ENCODE results near the gene EPB41L3.

Gene EPB41L3

DNA sequence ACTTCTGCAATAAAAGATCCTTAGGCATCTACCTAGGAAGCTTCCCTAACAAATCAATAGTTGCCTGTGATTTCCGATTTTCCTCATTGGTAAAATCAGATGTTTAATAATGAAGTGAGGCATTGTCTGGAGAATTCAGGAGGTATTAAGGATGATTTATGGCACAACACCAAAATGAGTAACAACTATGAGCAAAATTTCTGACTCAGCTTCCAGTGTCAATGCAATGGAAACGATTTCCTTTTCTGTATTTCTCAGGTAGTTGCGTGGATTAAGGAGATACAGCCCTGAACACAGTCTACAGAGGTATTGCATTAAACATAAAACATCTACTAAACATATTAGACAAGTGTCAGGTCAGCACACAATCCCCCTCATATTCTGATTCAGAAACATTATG is 99.5 kb downstream of the EPB41L3 start:
- H3K27ac ChIP-seq (ENCODE audit: low read depth in 2 of 2, low read length in 2 of 2), result no peak overlapping the region
- H3K36me3 ChIP-seq (ENCODE audit: control insufficient read depth in 2 of 2, insufficient read depth in 2 of 2, low read length in 2 of 2), result no peaks in the 10 kb centered on the region
- no peak overlapping the region for H3K4me3 ChIP-seq (ENCODE audit: low read length in 2 of 2)
- no peaks in the 10 kb centered on the region for H3K4me1 ChIP-seq (ENCODE audit: control insufficient read depth in 2 of 2, insufficient read depth in 2 of 2, low read length in 2 of 2)
- H3K9me3 ChIP-seq (ENCODE audit: control insufficient read depth in 2 of 2, low read length in 2 of 2), result no peaks in the 10 kb centered on the region
- no peak overlapping the region for H3K9ac ChIP-seq (ENCODE audit: low read depth in 1 of 2, low read length in 2 of 2)
- no peaks in the 10 kb centered on the region for H3K27me3 ChIP-seq (ENCODE audit: control insufficient read depth in 2 of 2, insufficient read depth in 2 of 2, low read length in 2 of 2)

GRCh38 chr18:5439986-5440696 is 103.7 kb downstream of the EPB41L3 start:
- Histone ChIP-seq H3K27me3 (ENCODE audit: control insufficient read depth in 2 of 2, insufficient read depth in 2 of 2, low read length in 2 of 2) (no peaks in the 10 kb centered on the region), H3K4me1 (ENCODE audit: control insufficient read depth in 2 of 2, insufficient read depth in 2 of 2, low read length in 2 of 2) (no peaks in the 10 kb centered on the region), H3K27ac (ENCODE audit: low read depth in 2 of 2, low read length in 2 of 2) (no peak overlapping the region), H3K36me3 (ENCODE audit: control insufficient read depth in 2 of 2, insufficient read depth in 2 of 2, low read length in 2 of 2) (no peaks in the 10 kb centered on the region), H3K9ac (ENCODE audit: low read depth in 1 of 2, low read length in 2 of 2) (no peak overlapping the region), H3K4me3 (ENCODE audit: low read length in 2 of 2) (no peak overlapping the region), H3K9me3 (ENCODE audit: control insufficient read depth in 2 of 2, low read length in 2 of 2) (no peaks in the 10 kb centered on the region)

DNA sequence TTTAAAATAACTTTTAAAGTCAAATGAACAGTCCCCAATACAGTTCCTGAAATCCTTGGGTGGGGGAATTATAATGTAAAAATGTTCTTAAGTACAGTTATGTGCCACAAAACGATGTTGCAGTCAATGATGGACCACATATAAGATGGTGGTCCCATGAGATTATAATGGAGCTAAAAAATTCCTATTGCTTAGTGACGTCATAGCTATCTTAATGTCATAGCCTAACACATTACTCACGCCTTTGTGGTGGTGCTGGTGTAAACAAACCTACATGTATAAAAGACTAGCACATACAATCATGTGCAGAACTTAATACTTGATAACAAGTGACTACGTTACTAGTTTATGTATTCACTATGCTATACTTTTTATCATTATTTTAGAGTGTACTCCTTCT is 109.4 kb downstream of the EPB41L3 start:
- Histone ChIP-seq H3K36me3 (ENCODE audit: control insufficient read depth in 2 of 2, insufficient read depth in 2 of 2, low read length in 2 of 2) (peaks cover 0 to 6% of the 10 kb centered on the region in 2 donors), H3K27me3 (ENCODE audit: control insufficient read depth in 2 of 2, insufficient read depth in 2 of 2, low read length in 2 of 2) (no peaks in the 10 kb centered on the region), H3K4me3 (ENCODE audit: low read length in 2 of 2) (no peak overlapping the region), H3K27ac (ENCODE audit: low read depth in 2 of 2, low read length in 2 of 2) (no peak overlapping the region), H3K9ac (ENCODE audit: low read depth in 1 of 2, low read length in 2 of 2) (no peak overlapping the region), H3K4me1 (ENCODE audit: control insufficient read depth in 2 of 2, insufficient read depth in 2 of 2, low read length in 2 of 2) (no peaks in the 10 kb centered on the region), H3K9me3 (ENCODE audit: control insufficient read depth in 2 of 2, low read length in 2 of 2) (no peaks in the 10 kb centered on the region)

- no peaks in the 10 kb centered on the region for H3K4me1 ChIP-seq (ENCODE audit: control insufficient read depth in 2 of 2, insufficient read depth in 2 of 2, low read length in 2 of 2)
- no peak overlapping the region for H3K27ac ChIP-seq (ENCODE audit: low read depth in 2 of 2, low read length in 2 of 2)
- no peaks in the 10 kb centered on the region for H3K27me3 ChIP-seq (ENCODE audit: control insufficient read depth in 2 of 2, insufficient read depth in 2 of 2, low read length in 2 of 2)
- H3K36me3 ChIP-seq (ENCODE audit: control insufficient read depth in 2 of 2, insufficient read depth in 2 of 2, low read length in 2 of 2), result peaks cover 0 to 6% of the 10 kb centered on the region in 2 donors
- no peak overlapping the region for H3K4me3 ChIP-seq (ENCODE audit: low read length in 2 of 2)
- H3K9ac ChIP-seq (ENCODE audit: low read depth in 1 of 2, low read length in 2 of 2), result no peak overlapping the region
- H3K9me3 ChIP-seq (ENCODE audit: control insufficient read depth in 2 of 2, low read length in 2 of 2), result no peaks in the 10 kb centered on the region
Measured at GRCh38 chr18:5431836-5432575, 111.8 kb downstream of the EPB41L3 start.

DNA sequence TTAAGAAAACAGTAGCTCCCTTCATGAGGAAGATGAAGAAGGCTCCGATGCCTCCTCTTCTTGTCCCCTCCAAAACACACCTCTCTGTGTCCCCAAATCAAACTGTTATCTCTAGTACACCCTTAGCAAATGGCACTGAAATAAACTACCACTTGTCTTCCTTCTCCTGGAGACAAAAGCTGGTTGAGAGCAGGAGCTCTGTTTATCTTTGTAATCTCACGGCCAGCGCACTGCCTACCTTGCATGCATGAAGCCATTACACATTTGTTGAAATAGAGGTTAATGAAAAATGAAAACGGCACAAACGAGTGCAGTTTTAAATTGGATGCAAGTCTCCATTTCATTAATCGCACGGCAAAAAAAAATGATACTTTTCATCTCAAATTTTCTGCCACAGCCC is 113.7 kb downstream of the EPB41L3 start:
- H3K9me3 ChIP-seq (ENCODE audit: control insufficient read depth in 2 of 2, low read length in 2 of 2), result no peaks in the 10 kb centered on the region
- no peaks in the 10 kb centered on the region for H3K27me3 ChIP-seq (ENCODE audit: control insufficient read depth in 2 of 2, insufficient read depth in 2 of 2, low read length in 2 of 2)
- peaks cover 0 to 6% of the 10 kb centered on the region in 2 donors for H3K36me3 ChIP-seq (ENCODE audit: control insufficient read depth in 2 of 2, insufficient read depth in 2 of 2, low read length in 2 of 2)

DNA sequence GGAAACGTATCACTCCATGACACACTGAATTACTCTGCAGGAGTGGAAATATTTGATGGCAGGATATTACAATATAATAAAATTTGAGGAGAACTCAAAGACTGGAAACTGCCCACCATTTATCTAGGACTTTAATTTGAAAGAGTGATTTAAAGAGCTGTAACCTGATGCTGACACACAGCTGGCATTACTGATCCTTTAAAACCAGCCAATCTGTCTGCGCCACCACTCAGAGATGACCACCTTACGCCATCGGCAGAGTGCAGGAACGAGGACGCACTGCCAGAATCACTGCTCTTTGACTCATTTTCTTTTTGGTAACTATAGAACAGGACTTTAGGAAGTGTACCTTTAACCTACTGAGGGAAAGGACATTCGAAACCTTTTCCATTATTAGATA is 114.1 kb downstream of the EPB41L3 start:
- H3K9me3 ChIP-seq (ENCODE audit: control insufficient read depth in 2 of 2, low read length in 2 of 2), result no peaks in the 10 kb centered on the region
- no peak overlapping the region for H3K9ac ChIP-seq (ENCODE audit: low read depth in 1 of 2, low read length in 2 of 2)
- no peak overlapping the region for H3K4me3 ChIP-seq (ENCODE audit: low read length in 2 of 2)
- H3K36me3 ChIP-seq (ENCODE audit: control insufficient read depth in 2 of 2, insufficient read depth in 2 of 2, low read length in 2 of 2), result peaks cover 0 to 6% of the 10 kb centered on the region in 2 donors
- H3K27ac ChIP-seq (ENCODE audit: low read depth in 2 of 2, low read length in 2 of 2), result no peak overlapping the region
- H3K27me3 ChIP-seq (ENCODE audit: control insufficient read depth in 2 of 2, insufficient read depth in 2 of 2, low read length in 2 of 2), result no peaks in the 10 kb centered on the region
- no peaks in the 10 kb centered on the region for H3K4me1 ChIP-seq (ENCODE audit: control insufficient read depth in 2 of 2, insufficient read depth in 2 of 2, low read length in 2 of 2)

More for the DNA sequence above, 113.7 kb downstream of the EPB41L3 start:
- H3K9ac ChIP-seq (ENCODE audit: low read depth in 1 of 2, low read length in 2 of 2), result no peak overlapping the region
- H3K4me1 ChIP-seq (ENCODE audit: control insufficient read depth in 2 of 2, insufficient read depth in 2 of 2, low read length in 2 of 2), result no peaks in the 10 kb centered on the region
- H3K27ac ChIP-seq (ENCODE audit: low read depth in 2 of 2, low read length in 2 of 2), result no peak overlapping the region
- no peak overlapping the region for H3K4me3 ChIP-seq (ENCODE audit: low read length in 2 of 2)

DNA sequence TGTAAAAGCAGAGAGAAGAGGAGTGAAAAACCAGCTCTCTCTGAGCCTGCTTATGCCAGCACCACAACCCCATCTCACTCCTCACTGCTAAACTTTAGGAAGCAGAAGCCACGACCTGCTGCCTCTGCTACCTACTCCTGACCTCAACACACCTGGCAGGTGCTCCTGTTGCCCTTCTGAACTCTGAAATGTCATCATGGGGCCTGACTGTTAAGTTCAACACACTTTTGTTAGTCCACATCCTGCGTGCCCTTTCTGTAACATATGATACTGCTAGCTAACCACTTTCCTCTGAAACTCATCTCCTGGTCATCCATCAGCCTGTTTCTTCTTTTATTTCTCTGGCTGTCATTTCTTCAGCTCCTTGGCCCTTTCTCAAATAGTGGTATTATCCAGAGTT is 118.1 kb downstream of the EPB41L3 start:
- Histone ChIP-seq H3K4me1 (ENCODE audit: control insufficient read depth in 2 of 2, insufficient read depth in 2 of 2, low read length in 2 of 2) (no peaks in the 10 kb centered on the region), H3K36me3 (ENCODE audit: control insufficient read depth in 2 of 2, insufficient read depth in 2 of 2, low read length in 2 of 2) (peaks cover 4 to 7% of the 10 kb centered on the region in 2 donors), H3K4me3 (ENCODE audit: low read length in 2 of 2) (no peak overlapping the region), H3K27me3 (ENCODE audit: control insufficient read depth in 2 of 2, insufficient read depth in 2 of 2, low read length in 2 of 2) (no peaks in the 10 kb centered on the region), H3K9me3 (ENCODE audit: control insufficient read depth in 2 of 2, low read length in 2 of 2) (no peaks in the 10 kb centered on the region), H3K27ac (ENCODE audit: low read depth in 2 of 2, low read length in 2 of 2) (no peak overlapping the region), H3K9ac (ENCODE audit: low read depth in 1 of 2, low read length in 2 of 2) (no peak overlapping the region)

DNA sequence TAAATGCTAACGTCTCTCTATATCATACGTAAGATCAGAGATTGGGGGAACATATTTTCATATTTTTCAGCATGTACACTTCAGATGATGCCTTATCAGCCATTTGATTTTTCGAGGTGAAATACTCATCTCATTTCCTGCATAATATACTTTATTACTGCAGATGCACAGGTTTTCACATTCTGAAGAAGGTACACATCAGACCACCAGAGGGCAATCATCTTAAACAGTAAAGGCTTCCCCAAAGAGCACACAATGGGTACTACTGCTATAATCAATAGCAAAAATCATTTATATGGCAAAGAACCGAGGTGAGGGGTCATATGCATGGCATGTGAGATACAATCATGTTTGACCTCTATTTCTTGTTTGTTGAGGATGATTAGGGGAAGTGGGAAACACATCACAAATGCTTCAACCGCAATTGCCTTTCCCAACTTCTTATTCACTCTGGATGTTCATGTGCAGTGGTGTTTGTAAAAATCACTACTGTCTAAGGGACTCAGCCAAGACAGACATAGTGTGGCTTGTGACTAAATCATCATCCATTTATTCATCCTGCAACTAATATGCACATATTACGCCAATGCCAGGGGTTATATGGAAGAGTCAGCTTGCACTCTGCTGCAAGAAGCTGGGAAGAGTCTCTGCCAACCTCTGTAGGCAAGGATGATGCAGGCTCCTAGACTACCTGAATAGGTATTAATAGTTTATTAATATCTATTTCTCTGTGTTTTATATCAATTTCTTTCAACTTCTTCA is 118.7 kb downstream of the EPB41L3 start:
- H3K4me1 ChIP-seq (ENCODE audit: control insufficient read depth in 2 of 2, insufficient read depth in 2 of 2, low read length in 2 of 2), result no peaks in the 10 kb centered on the region
- peaks cover 4 to 7% of the 10 kb centered on the region in 2 donors for H3K36me3 ChIP-seq (ENCODE audit: control insufficient read depth in 2 of 2, insufficient read depth in 2 of 2, low read length in 2 of 2)
- H3K27me3 ChIP-seq (ENCODE audit: control insufficient read depth in 2 of 2, insufficient read depth in 2 of 2, low read length in 2 of 2), result no peaks in the 10 kb centered on the region
- no peak overlapping the region for H3K4me3 ChIP-seq (ENCODE audit: low read length in 2 of 2)
- H3K9ac ChIP-seq (ENCODE audit: low read depth in 1 of 2, low read length in 2 of 2), result no peak overlapping the region
- H3K9me3 ChIP-seq (ENCODE audit: control insufficient read depth in 2 of 2, low read length in 2 of 2), result no peaks in the 10 kb centered on the region
- no peak overlapping the region for H3K27ac ChIP-seq (ENCODE audit: low read depth in 2 of 2, low read length in 2 of 2)

DNA sequence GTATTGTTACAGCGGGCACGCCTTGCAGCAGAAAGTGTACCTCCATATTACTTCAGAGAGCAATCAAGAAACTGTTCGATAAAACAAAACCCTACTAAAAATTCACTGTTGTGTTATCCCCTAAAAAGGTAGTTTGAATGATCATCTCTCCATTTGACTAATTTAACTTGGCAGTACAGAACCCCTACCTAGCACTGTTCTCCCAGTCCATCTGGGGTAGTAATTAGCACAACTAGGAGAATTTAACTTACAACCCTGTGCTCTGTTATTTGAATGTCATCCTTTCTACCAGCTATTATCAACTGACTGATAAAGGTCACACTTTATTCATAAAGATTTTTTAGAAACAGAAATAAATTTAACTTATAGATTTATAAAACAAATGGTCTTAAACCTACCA is 121.2 kb downstream of the EPB41L3 start:
- Histone ChIP-seq H3K4me1 (ENCODE audit: control insufficient read depth in 2 of 2, insufficient read depth in 2 of 2, low read length in 2 of 2) (no peaks in the 10 kb centered on the region), H3K27ac (ENCODE audit: low read depth in 2 of 2, low read length in 2 of 2) (no peak overlapping the region), H3K4me3 (ENCODE audit: low read length in 2 of 2) (no peak overlapping the region), H3K9ac (ENCODE audit: low read depth in 1 of 2, low read length in 2 of 2) (no peak overlapping the region), H3K9me3 (ENCODE audit: control insufficient read depth in 2 of 2, low read length in 2 of 2) (no peaks in the 10 kb centered on the region), H3K27me3 (ENCODE audit: control insufficient read depth in 2 of 2, insufficient read depth in 2 of 2, low read length in 2 of 2) (no peaks in the 10 kb centered on the region), H3K36me3 (ENCODE audit: control insufficient read depth in 2 of 2, insufficient read depth in 2 of 2, low read length in 2 of 2) (peaks cover 4 to 9% of the 10 kb centered on the region in 2 donors)

GRCh38 chr18:5421981-5422380 is 121.8 kb downstream of the EPB41L3 start:
- Histone ChIP-seq H3K4me1 (ENCODE audit: control insufficient read depth in 2 of 2, insufficient read depth in 2 of 2, low read length in 2 of 2) (no peaks in the 10 kb centered on the region), H3K9ac (ENCODE audit: low read depth in 1 of 2, low read length in 2 of 2) (no peak overlapping the region), H3K36me3 (ENCODE audit: control insufficient read depth in 2 of 2, insufficient read depth in 2 of 2, low read length in 2 of 2) (peaks cover 4 to 9% of the 10 kb centered on the region in 2 donors), H3K9me3 (ENCODE audit: control insufficient read depth in 2 of 2, low read length in 2 of 2) (no peaks in the 10 kb centered on the region), H3K27ac (ENCODE audit: low read depth in 2 of 2, low read length in 2 of 2) (no peak overlapping the region), H3K4me3 (ENCODE audit: low read length in 2 of 2) (no peak overlapping the region), H3K27me3 (ENCODE audit: control insufficient read depth in 2 of 2, insufficient read depth in 2 of 2, low read length in 2 of 2) (no peaks in the 10 kb centered on the region)
